ENCODE data around the gene TP73.

TP73 gene

GRCh38 chr1:3714814-3715213 lies 62.5 kb downstream of the TP73 start:
- Histone ChIP-seq H3K4me2 (ENCODE audit: low read length) (no peak overlapping the region), H3K27me3 (ENCODE audit: control insufficient read depth, low read length) (no peaks in the 10 kb centered on the region), H3K9me2 (replicated peaks; ENCODE audit: control insufficient read depth, low read length) (no peaks in the 10 kb centered on the region), H4K20me1 (ENCODE audit: control insufficient read depth, insufficient read depth, low read depth, low read length) (peaks cover 9% of the 10 kb centered on the region; the same call in 1 of the 2 replicates), H3K79me2 (ENCODE audit: control insufficient read depth, low read length) (no peaks in the 10 kb centered on the region), H3K9me3 (ENCODE audit: control insufficient read depth, insufficient read depth, low read length) (no peaks in the 10 kb centered on the region), H3K4me1 (ENCODE audit: control insufficient read depth, low read length) (peaks cover 23% of the 10 kb centered on the region), H3K36me3 (ENCODE audit: control insufficient read depth, low read length) (no peaks in the 10 kb centered on the region), H3K27ac (ENCODE audit: low read depth, low read length) (no peak overlapping the region), H3F3A (ENCODE audit: control insufficient read depth, insufficient read depth) (no peaks in the 10 kb centered on the region), H3K4me3 (ENCODE audit: low read length) (no peak overlapping the region)
- TF ChIP-seq CTCF (IDR thresholded peaks at IDR 0.05; ENCODE audit: low read depth, low read length, poor library complexity, severe bottlenecking), result no peak

- Histone ChIP-seq H3K4me2 (ENCODE audit: low read length) (no peak overlapping the region), H3K9me2 (replicated peaks; ENCODE audit: control insufficient read depth, low read length) (no peaks in the 10 kb centered on the region), H3K4me3 (ENCODE audit: low read length) (no peak overlapping the region), H3K27ac (ENCODE audit: low read depth, low read length) (no peak overlapping the region), H3K4me1 (ENCODE audit: control insufficient read depth, low read length) (peaks cover 32% of the 10 kb centered on the region), H3K36me3 (ENCODE audit: control insufficient read depth, low read length) (no peaks in the 10 kb centered on the region), H3K27me3 (ENCODE audit: control insufficient read depth, low read length) (no peaks in the 10 kb centered on the region), H3K79me2 (ENCODE audit: control insufficient read depth, low read length) (no peaks in the 10 kb centered on the region), H3F3A (ENCODE audit: control insufficient read depth, insufficient read depth) (no peaks in the 10 kb centered on the region), H4K20me1 (ENCODE audit: control insufficient read depth, insufficient read depth, low read depth, low read length) (peaks cover 9% of the 10 kb centered on the region; the same call in 1 of the 2 replicates), H3K9me3 (ENCODE audit: control insufficient read depth, insufficient read depth, low read length) (no peaks in the 10 kb centered on the region)
- no peak for TF ChIP-seq CTCF (IDR thresholded peaks at IDR 0.05; ENCODE audit: low read depth, low read length, poor library complexity, severe bottlenecking)
- TF ChIP-seq EZH2phosphoT487 (IDR thresholded peaks at IDR 0.05; ENCODE audit: borderline replicate concordance, low read length), result no peak
Observed at GRCh38 chr1:3716351-3716750, 64.0 kb downstream of the TP73 start.

- no peaks in the 10 kb centered on the region for H3K36me3 ChIP-seq (ENCODE audit: control insufficient read depth, low read length)
- peaks cover 9% of the 10 kb centered on the region; the same call in 1 of the 2 replicates for H4K20me1 ChIP-seq (ENCODE audit: control insufficient read depth, insufficient read depth, low read depth, low read length)
- H3K9me2 ChIP-seq (replicated peaks; ENCODE audit: control insufficient read depth, low read length), result no peaks in the 10 kb centered on the region
- no peak overlapping the region for H3K4me3 ChIP-seq (ENCODE audit: low read length)
- H3K27ac ChIP-seq (ENCODE audit: low read depth, low read length), result no peak overlapping the region
- TF ChIP-seq EZH2phosphoT487 (IDR thresholded peaks at IDR 0.05; ENCODE audit: borderline replicate concordance, low read length) (no peak), CTCF (IDR thresholded peaks at IDR 0.05; ENCODE audit: low read depth, low read length, poor library complexity, severe bottlenecking) (no peak)
- H3F3A ChIP-seq (ENCODE audit: control insufficient read depth, insufficient read depth), result no peaks in the 10 kb centered on the region
- no peaks in the 10 kb centered on the region for H3K79me2 ChIP-seq (ENCODE audit: control insufficient read depth, low read length)
- H3K4me2 ChIP-seq (ENCODE audit: low read length), result no peak overlapping the region
- H3K27me3 ChIP-seq (ENCODE audit: control insufficient read depth, low read length), result no peaks in the 10 kb centered on the region
- peaks cover 32% of the 10 kb centered on the region for H3K4me1 ChIP-seq (ENCODE audit: control insufficient read depth, low read length)
- no peaks in the 10 kb centered on the region for H3K9me3 ChIP-seq (ENCODE audit: control insufficient read depth, insufficient read depth, low read length)
Observed at GRCh38 chr1:3717041-3717714, 64.9 kb downstream of the TP73 start.

Data from DOHH2 (cell line).